Thoracic aorta (tissue), 2 donors: Measurements from ENCODE around the gene CDK4. TPM values are rescaled to one million over a fixed set of nuclear protein-coding genes. Genes with fewer than 3 reads are reported as not detected.

Experiments
- ATAC-seq: fragments of 150-250 bp; one replicate; pipeline ENCODE4 v1.8.0; 2017; ENCODE audit warnings: low read depth; ENCODE audit not compliant: insufficient number of reproducible peaks, low FRiP score
- DNase-seq: peaks from one replicate; pipeline ENCODE4 v3.0.0-alpha.2; 2020; ENCODE audit warnings: low spot score
- H3K27ac ChIP-seq, 2 donors: fragments of 200-600 bp; sonication (generic); 1 replicate in 1 of 2; 2 replicates in 1 of 2; pipeline ENCODE4 v1.5.1; 2016; ENCODE audit warnings: mild to moderate bottlenecking in 2 of 2, moderate library complexity in 2 of 2
- H3K27me3 ChIP-seq: fragments of 200-600 bp; sonication (generic); replicated peaks from 2 replicates; pipeline ENCODE4 v1.6.0; 2016; ENCODE audit warnings: mild to moderate bottlenecking; ENCODE audit not compliant: insufficient read depth
- H3K36me3 ChIP-seq: fragments of 200-600 bp; sonication (generic); one replicate; pipeline ENCODE4 v1.5.1; 2016
- H3K4me1 ChIP-seq, 2 donors: fragments of 200-600 bp; sonication (generic); 1 replicate in 1 of 2; 2 replicates in 1 of 2; pipeline versions ENCODE4 v1.5.1 to v1.6.0; 2016; ENCODE audit warnings: low read depth in 2 of 2, mild to moderate bottlenecking in 1 of 2; ENCODE audit not compliant: control insufficient read depth in 1 of 2
- H3K4me3 ChIP-seq: fragments of 200-600 bp; sonication (generic); 2 replicates; pipeline ENCODE4 v1.5.1; 2016; ENCODE audit warnings: mild to moderate bottlenecking
- H3K9me3 ChIP-seq: fragments of 200-600 bp; sonication (generic); 2 replicates; pipeline ENCODE4 v1.5.1; 2016
- CTCF ChIP-seq: fragments of 200-600 bp; sonication (generic); IDR thresholded peaks from one replicate; pipeline ENCODE4 v1.5.1; 2019; ENCODE audit warnings: antibody characterized with exemption
- total RNA-seq, 2 donors: library from RNA; depleted of rRNA; stranded (reverse); fragments of >200 nt; gene quantifications; one replicate each; pipeline versions ENCODE4 v1.1.0 to v1.2.3, GENCODE V29; 2016

The CDK4 gene
- total RNA-seq, 2 donors from 2014 or later: 52.3 to 72.8 TPM

- no peaks in the 10 kb centered on the region for H3K36me3 ChIP-seq
- peak within 1 kb of the TSS in 1 of 2 donors; percentile 43 for H3K27ac ChIP-seq
- DNase-seq: no peak
- ATAC-seq: no peak
- peaks cover 28 to 34% of the 10 kb centered on the region in 2 donors for H3K4me1 ChIP-seq
- H3K9me3 ChIP-seq: no peaks in the 10 kb centered on the region
- peak within 1 kb of the TSS; percentile 59 for H3K4me3 ChIP-seq
- peaks cover 21% of the 10 kb centered on the region for H3K27me3 ChIP-seq
- TF ChIP-seq CTCF: no peak
These were observed 13.4 kb downstream of the CDK4 start, which contains the start of gene AGAP2 for GRCh38 chr12:57738661-57739237. TSS of gene AGAP2 (minus strand) at chr12:57738742. CDS start at chr12:57738246, 496 bp downstream.

- no peak for DNase-seq
- Histone ChIP-seq H3K27ac (peak overlapping the region in 1 of 2 donors; percentile 43), H3K27me3 (peaks cover 21% of the 10 kb centered on the region), H3K36me3 (no peaks in the 10 kb centered on the region), H3K4me3 (peak overlapping the region; percentile 59), H3K9me3 (no peaks in the 10 kb centered on the region), H3K4me1 (peaks cover 28 to 34% of the 10 kb centered on the region in 2 donors)
- TF ChIP-seq CTCF: no peak
- ATAC-seq: no peak
These were observed 14.3 kb downstream of the CDK4 start for GRCh38 chr12:57737467-57738460.

- no peaks in the 10 kb centered on the region for H3K9me3 ChIP-seq
- peak overlapping the region in 1 of 2 donors; percentile 43 for H3K27ac ChIP-seq
- peaks cover 28 to 34% of the 10 kb centered on the region in 2 donors for H3K4me1 ChIP-seq
- ATAC-seq (no peak), DNase-seq (no peak)
- TF ChIP-seq CTCF: no peak
- peaks cover 21% of the 10 kb centered on the region for H3K27me3 ChIP-seq
- no peaks in the 10 kb centered on the region for H3K36me3 ChIP-seq
- peak overlapping the region; percentile 59 for H3K4me3 ChIP-seq
These were observed 15.2 kb downstream of the CDK4 start for GRCh38 chr12:57736741-57737466.

GRCh38 chr12:57735952-57736740, 16.0 kb downstream of the CDK4 start:
- ATAC-seq: no peak
- no peak overlapping the region for H3K27ac ChIP-seq
- H3K4me3 ChIP-seq: peak overlapping the region; percentile 38
- no peak for TF ChIP-seq CTCF
- H3K9me3 ChIP-seq: no peaks in the 10 kb centered on the region
- peaks cover 28 to 34% of the 10 kb centered on the region in 2 donors for H3K4me1 ChIP-seq
- H3K27me3 ChIP-seq: peaks cover 21% of the 10 kb centered on the region
- H3K36me3 ChIP-seq: no peaks in the 10 kb centered on the region
- no peak for DNase-seq
